CD4-positive, alpha-beta T cell treated with Interleukin-1 beta for 1 hour (primary cell): ENCODE data around the gene FAM81A.
"Not testable (repeated sequence)": the region's sequence is repeated elsewhere in the genome, so short reads cannot be mapped to it uniquely, and the experiment has no call there.

Experiments used
- DNase-seq, 2 donors: peaks; one replicate each; pipeline ENCODE4 v3.0.0-alpha.2; 2020 to 2022

The FAM81A gene

GRCh38 chr15:59428898-59429297, 9.1 kb upstream of the FAM81A start:
- DNase-seq: not testable (repeated sequence)

GRCh38 chr15:59432389-59432788, 5.6 kb upstream of the FAM81A start:
- DNase-seq: no peak

- DNase-seq: no peak
Observed at GRCh38 chr15:59434481-59434880, 3.5 kb upstream of the FAM81A start.

GRCh38 chr15:59436774-59437141, 1.2 kb upstream of the FAM81A start:
- no peak for DNase-seq

GRCh38 chr15:59437142-59437816, 707 bp upstream of the FAM81A start:
- no peak for DNase-seq

GRCh38 chr15:59438625-59439290, 772 bp downstream of the FAM81A start:
- no peak for DNase-seq

GRCh38 chr15:59439576-59439975, 1.6 kb downstream of the FAM81A start:
- DNase-seq: no peak

GRCh38 chr15:59443341-59444072, 5.5 kb downstream of the FAM81A start:
- no peak for DNase-seq

GRCh38 chr15:59444081-59444835, 6.3 kb downstream of the FAM81A start:
- no peak for DNase-seq

GRCh38 chr15:59444980-59445545, 7.1 kb downstream of the FAM81A start:
- DNase-seq: no peak

- no peak for DNase-seq
Observed at GRCh38 chr15:59446232-59446957, 8.4 kb downstream of the FAM81A start.

- no peak for DNase-seq
Observed at GRCh38 chr15:59447367-59447766, 9.4 kb downstream of the FAM81A start.

GRCh38 chr15:59448871-59449270, 10.9 kb downstream of the FAM81A start:
- DNase-seq: no peak

- DNase-seq: no peak
Observed at GRCh38 chr15:59453474-59454215, 15.7 kb downstream of the FAM81A start.

- DNase-seq: no peak
Observed at GRCh38 chr15:59456114-59456513, 18.1 kb downstream of the FAM81A start.

GRCh38 chr15:59457103-59457502, 19.1 kb downstream of the FAM81A start:
- DNase-seq: no peak

- no peak for DNase-seq
Observed at GRCh38 chr15:59461521-59461920, 23.5 kb downstream of the FAM81A start.

GRCh38 chr15:59473226-59473625, 35.2 kb downstream of the FAM81A start:
- no peak for DNase-seq

GRCh38 chr15:59475161-59475560, 37.2 kb downstream of the FAM81A start:
- DNase-seq: not testable (repeated sequence)

- DNase-seq: no peak
Observed at GRCh38 chr15:59484399-59484798, 46.4 kb downstream of the FAM81A start.

GRCh38 chr15:59485036-59485435, 47.0 kb downstream of the FAM81A start:
- no peak for DNase-seq
